ENCODE results near the gene GSX1. TPM values are rescaled to one million over a fixed set of nuclear protein-coding genes. Genes with fewer than 3 reads are reported as not detected.

The GSX1 gene
- total and polyA plus RNA-seq, 9 of the 15 experiments (the other 6 are each of a cell fraction or from before 2014, with no cell fraction given), result not detected

DNA sequence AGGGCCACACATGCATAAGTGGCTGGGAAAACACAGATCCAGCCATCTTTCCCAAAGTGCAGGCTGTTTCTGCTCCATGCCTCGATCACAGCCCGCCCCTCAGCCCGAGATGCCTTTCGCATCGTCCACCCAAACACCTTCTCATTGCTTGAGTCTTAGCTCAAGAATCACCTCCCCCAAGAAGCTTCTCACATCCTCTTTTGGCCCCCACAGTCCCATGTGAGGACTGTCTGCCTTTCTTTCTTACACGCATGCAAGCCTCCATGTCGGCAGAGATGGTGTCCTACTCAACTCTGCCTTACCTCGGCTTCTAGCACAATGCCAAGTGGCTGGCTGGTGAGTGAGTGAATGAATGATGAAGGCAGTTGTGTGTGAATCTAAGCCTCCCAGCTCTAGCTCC lies 18.1 kb upstream of the GSX1 start (continued):
- TF ChIP-seq, protein P1, sequence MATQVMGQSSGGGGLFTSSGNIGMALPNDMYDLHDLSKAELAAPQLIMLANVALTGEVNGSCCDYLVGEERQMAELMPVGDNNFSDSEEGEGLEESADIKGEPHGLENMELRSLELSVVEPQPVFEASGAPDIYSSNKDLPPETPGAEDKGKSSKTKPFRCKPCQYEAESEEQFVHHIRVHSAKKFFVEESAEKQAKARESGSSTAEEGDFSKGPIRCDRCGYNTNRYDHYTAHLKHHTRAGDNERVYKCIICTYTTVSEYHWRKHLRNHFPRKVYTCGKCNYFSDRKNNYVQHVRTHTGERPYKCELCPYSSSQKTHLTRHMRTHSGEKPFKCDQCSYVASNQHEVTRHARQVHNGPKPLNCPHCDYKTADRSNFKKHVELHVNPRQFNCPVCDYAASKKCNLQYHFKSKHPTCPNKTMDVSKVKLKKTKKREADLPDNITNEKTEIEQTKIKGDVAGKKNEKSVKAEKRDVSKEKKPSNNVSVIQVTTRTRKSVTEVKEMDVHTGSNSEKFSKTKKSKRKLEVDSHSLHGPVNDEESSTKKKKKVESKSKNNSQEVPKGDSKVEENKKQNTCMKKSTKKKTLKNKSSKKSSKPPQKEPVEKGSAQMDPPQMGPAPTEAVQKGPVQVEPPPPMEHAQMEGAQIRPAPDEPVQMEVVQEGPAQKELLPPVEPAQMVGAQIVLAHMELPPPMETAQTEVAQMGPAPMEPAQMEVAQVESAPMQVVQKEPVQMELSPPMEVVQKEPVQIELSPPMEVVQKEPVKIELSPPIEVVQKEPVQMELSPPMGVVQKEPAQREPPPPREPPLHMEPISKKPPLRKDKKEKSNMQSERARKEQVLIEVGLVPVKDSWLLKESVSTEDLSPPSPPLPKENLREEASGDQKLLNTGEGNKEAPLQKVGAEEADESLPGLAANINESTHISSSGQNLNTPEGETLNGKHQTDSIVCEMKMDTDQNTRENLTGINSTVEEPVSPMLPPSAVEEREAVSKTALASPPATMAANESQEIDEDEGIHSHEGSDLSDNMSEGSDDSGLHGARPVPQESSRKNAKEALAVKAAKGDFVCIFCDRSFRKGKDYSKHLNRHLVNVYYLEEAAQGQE (IDR thresholded peaks at IDR 0.05; ENCODE audit: borderline replicate concordance), result no peak
- TF ChIP-seq, protein P1 (CRISPR knock-in tag; IDR thresholded peaks at IDR 0.05; ENCODE audit: low read depth), result no peak
- TF ChIP-seq POLR2AphosphoS2 (IDR thresholded peaks at IDR 0.05; ENCODE audit: low read length), result no peak

DNA sequence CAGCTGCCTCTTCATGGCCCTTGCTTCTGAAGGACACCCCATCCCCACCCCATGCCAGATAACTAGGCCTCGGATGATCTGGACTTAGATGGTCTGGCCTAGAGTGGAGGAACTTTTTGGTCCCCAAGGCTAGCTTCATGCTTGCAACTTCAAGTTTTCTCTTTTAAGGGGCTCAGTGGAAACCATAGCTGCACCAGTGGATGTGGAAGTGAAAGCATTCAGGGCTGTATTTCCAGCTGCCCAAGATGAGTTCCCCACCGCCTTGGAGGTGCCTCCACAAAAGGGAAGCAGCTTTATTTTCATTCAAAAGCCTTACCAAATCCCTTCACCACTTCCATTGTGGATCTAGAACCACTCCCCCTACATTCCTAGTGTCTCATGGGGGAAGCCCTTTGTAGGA lies 17.6 kb upstream of the GSX1 start:
- H3K79me2 ChIP-seq (ENCODE audit: control insufficient read depth, insufficient read depth, low read length), result no peaks in the 10 kb centered on the region
- H3K27ac ChIP-seq (ENCODE audit: extremely low read depth, low read depth, low read length), result no peak overlapping the region
- POLR2A ChIA-PET, result no interaction called here
- no peaks in the 10 kb centered on the region for H3K9me3 ChIP-seq (replicated peaks; ENCODE audit: control insufficient read depth, insufficient read depth, low read depth, low read length)
- no peaks in the 10 kb centered on the region for H3K36me3 ChIP-seq (ENCODE audit: control insufficient read depth, insufficient read depth, low read length)
- H3K9ac ChIP-seq (ENCODE audit: insufficient read depth in 1 of 2, low read depth in 2 of 2, low read length in 2 of 2), result no peak overlapping the region
- FAIRE-seq, result no peak
- BruUV-seq (replicated peaks), result no TSS peak
- intact Hi-C loops (cut with micrococcal nuclease) (no loop called here), in situ Hi-C loops (cut with MboI) (no loop called here)
- no peak overlapping the region for H3K4me2 ChIP-seq (ENCODE audit: insufficient read depth, low read length)
- no peak for DNase-seq (ENCODE audit: extremely low read depth in 1 of 4, low spot score in 3 of 4)
- TF ChIP-seq ATF7 (IDR thresholded peaks at IDR 0.05) (no peak), CBX1 (IDR thresholded peaks at IDR 0.05; ENCODE audit: low read depth) (no peak), POLR3A (IDR thresholded peaks at IDR 0.05; ENCODE audit: borderline replicate concordance, extremely low read depth, insufficient read depth, insufficient read length) (no peak), ATF1 (CRISPR knock-in tag; IDR thresholded peaks at IDR 0.05) (no peak), ATF1 (tag; IDR thresholded peaks at IDR 0.05) (no peak), ZNF324 (CRISPR knock-in tag; IDR thresholded peaks at IDR 0.05) (no peak), BMI1 (IDR thresholded peaks at IDR 0.05; ENCODE audit: low read length) (no peak), CXXC5 (CRISPR knock-in tag; IDR thresholded peaks at IDR 0.05) (no peak), MCM7 (IDR thresholded peaks at IDR 0.05) (no peak)
- TF ChIP-seq, protein P2, sequence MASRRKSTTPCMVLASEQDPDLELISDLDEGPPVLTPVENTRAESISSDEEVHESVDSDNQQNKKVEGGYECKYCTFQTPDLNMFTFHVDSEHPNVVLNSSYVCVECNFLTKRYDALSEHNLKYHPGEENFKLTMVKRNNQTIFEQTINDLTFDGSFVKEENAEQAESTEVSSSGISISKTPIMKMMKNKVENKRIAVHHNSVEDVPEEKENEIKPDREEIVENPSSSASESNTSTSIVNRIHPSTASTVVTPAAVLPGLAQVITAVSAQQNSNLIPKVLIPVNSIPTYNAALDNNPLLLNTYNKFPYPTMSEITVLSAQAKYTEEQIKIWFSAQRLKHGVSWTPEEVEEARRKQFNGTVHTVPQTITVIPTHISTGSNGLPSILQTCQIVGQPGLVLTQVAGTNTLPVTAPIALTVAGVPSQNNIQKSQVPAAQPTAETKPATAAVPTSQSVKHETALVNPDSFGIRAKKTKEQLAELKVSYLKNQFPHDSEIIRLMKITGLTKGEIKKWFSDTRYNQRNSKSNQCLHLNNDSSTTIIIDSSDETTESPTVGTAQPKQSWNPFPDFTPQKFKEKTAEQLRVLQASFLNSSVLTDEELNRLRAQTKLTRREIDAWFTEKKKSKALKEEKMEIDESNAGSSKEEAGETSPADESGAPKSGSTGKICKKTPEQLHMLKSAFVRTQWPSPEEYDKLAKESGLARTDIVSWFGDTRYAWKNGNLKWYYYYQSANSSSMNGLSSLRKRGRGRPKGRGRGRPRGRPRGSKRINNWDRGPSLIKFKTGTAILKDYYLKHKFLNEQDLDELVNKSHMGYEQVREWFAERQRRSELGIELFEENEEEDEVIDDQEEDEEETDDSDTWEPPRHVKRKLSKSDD (conservative IDR thresholded peaks at IDR 0.05; ENCODE audit: low read length), result no peak
- H4K20me1 ChIP-seq (replicated peaks; ENCODE audit: control insufficient read depth, insufficient read depth, low read length), result no peaks in the 10 kb centered on the region
- peaks cover 0 to 22% of the 10 kb centered on the region in 2 experiments; a peak in 2 of 5 replicates for H3K27me3 ChIP-seq (ENCODE audit: control insufficient read depth in 2 of 2, insufficient read depth in 2 of 2, low read length in 2 of 2)
- H2AFZ ChIP-seq (ENCODE audit: low read depth, low read length), result no peak overlapping the region
- no peaks in the 10 kb centered on the region for H3K4me1 ChIP-seq (replicated peaks in 1 of 2; ENCODE audit: control insufficient read depth in 2 of 2, insufficient read depth in 2 of 2, low read length in 2 of 2)
- H3K4me3 ChIP-seq, result no peak overlapping the region
- CTCF ChIA-PET (ENCODE audit: low intra/inter-chr PET ratio), result no interaction called here
- 0% methylated on average over 2 of the region's 2 CpGs for WGBS (ENCODE audit: insufficient coverage, low coverage, missing lambda C conversion rate)
- no peaks in the 10 kb centered on the region for H3K9me1 ChIP-seq (ENCODE audit: control insufficient read depth, insufficient read depth, low read length)
- no peak for ATAC-seq

Measured in K562 (cell line).